OCI-M2 (cell line): ENCODE data around the gene UVRAG.

ENCODE experiments used
- DNase-seq: peaks from one replicate; lab custom pipeline; 2025; ENCODE audit not compliant: unreplicated experiment; lab: John Stamatoyannopoulos, UW

Gene UVRAG

GRCh38 chr11:75802913-75803820, 11.8 kb upstream of the UVRAG start:
- no peak for DNase-seq

GRCh38 chr11:75809111-75809510, 5.9 kb upstream of the UVRAG start:
- no peak for DNase-seq

- no peak for DNase-seq
These were observed 5.0 kb upstream of the UVRAG start for GRCh38 chr11:75809991-75810390.

- no peak for DNase-seq
These were observed 4.2 kb upstream of the UVRAG start for GRCh38 chr11:75810637-75811390.

- no peak for DNase-seq
These were observed 3.5 kb upstream of the UVRAG start for GRCh38 chr11:75811485-75811884.

- DNase-seq = no peak
These were observed 2.4 kb upstream of the UVRAG start for GRCh38 chr11:75812542-75813040.

- no peak for DNase-seq
These were observed 1.9 kb upstream of the UVRAG start for GRCh38 chr11:75813124-75813523.

GRCh38 chr11:75813622-75814039, 1.4 kb upstream of the UVRAG start:
- no peak for DNase-seq

GRCh38 chr11:75814363-75814676, 690 bp upstream of the UVRAG start:
- DNase-seq = no peak

GRCh38 chr11:75815345-75816168, 547 bp downstream of the UVRAG start:
- DNase-seq = no peak

GRCh38 chr11:75816561-75817239, 1.7 kb downstream of the UVRAG start:
- DNase-seq = no peak

GRCh38 chr11:75820645-75821044, 5.6 kb downstream of the UVRAG start:
- no peak for DNase-seq

- DNase-seq = no peak
These were observed 6.2 kb downstream of the UVRAG start for GRCh38 chr11:75821202-75821601.

GRCh38 chr11:75822541-75822940, 7.5 kb downstream of the UVRAG start:
- DNase-seq = no peak

GRCh38 chr11:75823415-75823814, 8.4 kb downstream of the UVRAG start:
- DNase-seq = no peak

GRCh38 chr11:75823946-75824345, 8.9 kb downstream of the UVRAG start:
- DNase-seq = no peak

- DNase-seq = no peak
These were observed 11.6 kb downstream of the UVRAG start for GRCh38 chr11:75826461-75827230.

- DNase-seq = no peak
These were observed 12.6 kb downstream of the UVRAG start for GRCh38 chr11:75827562-75827961.

GRCh38 chr11:75831915-75832502, 17.0 kb downstream of the UVRAG start:
- no peak for DNase-seq

- DNase-seq = no peak
These were observed 19.7 kb downstream of the UVRAG start for GRCh38 chr11:75834728-75835127.
